Effector memory CD4-positive, alpha-beta T cell (primary cell): Measurements from ENCODE around the gene IPO4.
"Not testable (repeated sequence)": the region's sequence is repeated elsewhere in the genome, so short reads cannot be mapped to it uniquely, and the experiment has no call there.

Source experiments
- DNase-seq, 3 donors: peaks; one replicate each; pipeline ENCODE4 v3.0.0-alpha.2; 2020
- H3K27ac ChIP-seq: 2 replicates; pipeline ENCODE4 v1.7.0; 2013; ENCODE audit warnings: mild to moderate bottlenecking, low read length, moderate library complexity; ENCODE audit not compliant: insufficient read depth, poor library complexity, severe bottlenecking
- H3K27me3 ChIP-seq: replicated peaks from 2 replicates; pipeline ENCODE4 v1.7.0; 2013; ENCODE audit warnings: mild to moderate bottlenecking, low read length; ENCODE audit not compliant: insufficient read depth, control insufficient read depth, poor library complexity, severe bottlenecking
- H3K36me3 ChIP-seq: 2 replicates; pipeline ENCODE4 v1.7.0; 2013; ENCODE audit warnings: mild to moderate bottlenecking, low read length, moderate library complexity; ENCODE audit not compliant: control insufficient read depth, insufficient read depth
- H3K4me1 ChIP-seq: 2 replicates; pipeline ENCODE4 v1.7.0; 2013; ENCODE audit warnings: low read length, mild to moderate bottlenecking; ENCODE audit not compliant: control insufficient read depth, insufficient read depth, poor library complexity, severe bottlenecking
- H3K4me3 ChIP-seq: 2 replicates; pipeline ENCODE4 v1.7.0; 2013; ENCODE audit warnings: low read length, low read depth, mild to moderate bottlenecking; ENCODE audit not compliant: insufficient read depth, poor library complexity, severe bottlenecking
- H3K9me3 ChIP-seq: 2 replicates; pipeline ENCODE4 v1.7.0; 2013; ENCODE audit warnings: mild to moderate bottlenecking, low read length, moderate library complexity; ENCODE audit not compliant: control insufficient read depth

Gene IPO4

DNA sequence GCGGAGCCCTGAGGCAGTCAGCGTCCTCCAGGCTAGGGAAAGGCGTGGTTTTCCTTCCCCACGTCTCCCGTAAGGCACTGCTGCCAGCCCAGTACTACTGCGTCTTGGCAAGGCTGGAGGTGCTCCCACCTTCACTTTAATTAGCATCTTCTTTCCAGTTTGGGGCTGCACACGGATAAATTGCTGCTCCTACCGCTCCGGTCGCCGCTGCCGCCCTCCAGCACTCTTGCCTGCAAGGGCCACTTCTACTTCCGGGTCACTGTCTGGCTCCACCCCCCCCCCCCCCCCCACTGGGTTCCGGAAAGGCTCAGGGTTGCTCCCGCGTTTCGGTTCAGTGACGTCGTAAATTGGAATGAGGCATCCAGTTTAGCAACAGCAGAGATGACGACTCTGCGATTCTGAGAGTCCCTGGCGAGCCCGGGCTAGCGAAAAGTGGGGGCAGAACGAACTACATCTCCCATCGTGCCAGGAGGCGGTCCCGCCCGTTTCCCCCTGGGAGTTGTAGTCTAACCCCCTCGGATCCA, 43.6 kb upstream of the IPO4 start, which contains the start of gene NEDD8:
NEDD8 (minus strand) TSS at position 247 of the 524 bp plus-strand sequence; CDS start at position 147, 100 bp downstream.
- no peaks in the 10 kb centered on the region for H3K27me3 ChIP-seq
- H3K9me3 ChIP-seq: no peaks in the 10 kb centered on the region
- H3K4me3 ChIP-seq: peak within 1 kb of the TSS; percentile 98
- H3K36me3 ChIP-seq: peaks cover 17% of the 10 kb centered on the region
- peak within 1 kb of the TSS; percentile 83 for H3K27ac ChIP-seq
- peak; percentile 78 to 85 (median 84) for DNase-seq
- H3K4me1 ChIP-seq: peaks cover 28% of the 10 kb centered on the region

DNA sequence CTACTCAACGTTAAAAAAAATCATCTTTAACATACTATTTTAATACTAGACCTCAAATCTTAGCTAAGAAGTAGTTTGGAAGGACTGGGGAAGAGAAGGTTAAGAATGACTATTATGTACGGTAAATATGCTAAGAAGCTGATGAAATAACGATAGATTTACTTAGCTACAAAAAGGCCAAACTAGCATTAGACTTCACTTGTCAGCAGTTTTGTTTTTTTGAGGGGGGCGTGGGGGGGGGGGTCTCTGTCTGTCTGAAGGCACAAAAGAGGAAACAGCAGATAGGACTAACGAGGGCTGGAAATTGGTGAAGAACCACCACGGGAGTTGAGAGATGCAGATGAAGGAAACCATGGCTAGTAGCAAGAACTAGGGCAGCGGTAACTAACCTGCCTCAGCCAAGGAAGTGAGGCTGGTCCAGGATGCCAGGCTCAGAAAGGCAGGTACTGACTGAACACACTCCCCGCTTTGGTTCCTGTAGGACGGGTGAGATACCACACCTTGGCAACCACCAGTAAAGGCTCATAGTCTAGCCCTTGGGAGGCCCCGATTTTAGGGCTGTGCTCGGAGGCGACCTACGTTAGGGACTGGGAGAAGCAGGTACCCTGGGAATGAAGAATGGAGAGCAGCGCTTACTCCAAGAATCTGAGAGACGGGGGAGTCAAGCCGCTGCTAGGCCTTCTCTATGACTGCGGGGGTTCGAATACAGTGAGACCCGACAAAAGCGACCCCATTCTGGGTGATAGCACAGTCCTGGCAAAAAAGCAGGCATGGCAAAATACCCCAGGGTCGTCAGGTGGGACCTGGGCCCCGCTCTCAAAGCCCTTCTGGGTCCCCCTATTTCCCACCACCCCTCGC, 42.9 kb upstream of the IPO4 start:
- Histone ChIP-seq H3K4me3 (peak overlapping the region; percentile 98), H3K9me3 (no peaks in the 10 kb centered on the region), H3K36me3 (peaks cover 10% of the 10 kb centered on the region), H3K4me1 (peaks cover 28% of the 10 kb centered on the region), H3K27me3 (no peaks in the 10 kb centered on the region), H3K27ac (peak overlapping the region; percentile 83)
- DNase-seq: peak in 2 of 3 donors; percentile 9 to 11

DNA sequence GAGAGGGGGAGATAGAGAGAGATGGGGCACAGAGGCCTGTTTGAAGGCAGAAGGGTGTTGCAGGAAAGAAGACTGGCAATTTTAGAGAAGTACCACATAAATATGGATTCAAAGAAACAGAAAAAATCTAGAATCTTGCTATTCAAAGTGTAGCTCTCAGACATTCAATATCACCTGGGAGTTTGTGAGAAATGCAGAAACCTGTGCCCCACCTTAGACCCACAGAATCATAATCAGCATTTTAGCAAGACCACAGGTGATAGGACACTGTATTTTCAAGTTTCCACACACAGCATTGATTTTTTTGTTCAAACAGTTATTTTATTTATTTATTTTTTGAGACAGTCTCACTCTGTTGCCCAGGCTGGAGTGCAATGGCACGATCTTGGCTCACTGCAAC, 40.3 kb upstream of the IPO4 start:
- no peaks in the 10 kb centered on the region for H3K27me3 ChIP-seq
- H3K4me1 ChIP-seq: peaks cover 22% of the 10 kb centered on the region
- no peak overlapping the region for H3K27ac ChIP-seq

DNA sequence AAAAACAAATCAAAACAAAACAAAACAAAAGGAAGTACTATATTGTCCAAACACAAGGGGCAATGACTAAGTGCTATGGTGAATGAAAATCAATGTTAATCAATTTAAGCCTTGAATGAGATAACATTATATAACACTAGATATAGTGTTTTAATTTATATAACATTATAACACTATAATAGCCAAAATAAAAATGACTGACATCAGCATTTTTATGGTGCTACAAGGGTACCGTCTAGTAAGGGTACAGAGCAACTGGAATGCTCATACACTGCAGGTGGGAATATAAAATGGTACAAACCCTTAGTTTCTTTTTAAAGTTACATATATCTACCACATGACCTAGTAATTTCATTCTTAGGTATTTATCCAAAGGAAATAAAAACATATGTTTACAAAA, 37.9 kb upstream of the IPO4 start:
- DNase-seq: no peak
- H3K4me1 ChIP-seq: peaks cover 6% of the 10 kb centered on the region
- no peak overlapping the region for H3K27ac ChIP-seq
- H3K27me3 ChIP-seq: no peaks in the 10 kb centered on the region
- no peaks in the 10 kb centered on the region for H3K36me3 ChIP-seq
- no peaks in the 10 kb centered on the region for H3K9me3 ChIP-seq
- H3K4me3 ChIP-seq: no peak overlapping the region

More for the DNA sequence above, 40.3 kb upstream of the IPO4 start:
- Histone ChIP-seq H3K36me3 (no peaks in the 10 kb centered on the region), H3K9me3 (no peaks in the 10 kb centered on the region), H3K4me3 (no peak overlapping the region)
- DNase-seq: no peak

DNA sequence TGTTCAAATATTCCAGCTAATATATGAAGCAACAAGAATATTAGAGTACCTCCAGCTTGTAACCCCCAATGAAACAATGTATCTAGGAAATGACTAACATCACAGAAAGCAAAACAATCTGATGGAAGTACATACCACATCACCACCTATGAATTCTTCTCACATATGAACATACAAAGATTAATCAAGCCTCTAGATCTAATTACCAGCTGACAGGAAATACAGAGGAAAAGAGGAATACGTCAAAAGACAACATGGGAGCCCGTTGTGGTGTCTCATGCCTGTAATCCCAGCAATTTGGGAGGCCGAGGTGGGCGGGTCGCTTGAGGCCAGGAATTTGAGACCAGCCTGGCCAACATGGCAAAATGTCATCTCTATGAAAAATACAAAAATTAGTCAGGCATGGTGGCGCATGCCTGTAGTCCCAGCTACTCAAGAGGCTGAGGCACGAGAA, 36.0 kb upstream of the IPO4 start:
- Histone ChIP-seq H3K27me3 (no peaks in the 10 kb centered on the region), H3K4me3 (no peak overlapping the region), H3K9me3 (no peaks in the 10 kb centered on the region), H3K36me3 (no peaks in the 10 kb centered on the region), H3K4me1 (no peaks in the 10 kb centered on the region), H3K27ac (no peak overlapping the region)
- no peak for DNase-seq

DNA sequence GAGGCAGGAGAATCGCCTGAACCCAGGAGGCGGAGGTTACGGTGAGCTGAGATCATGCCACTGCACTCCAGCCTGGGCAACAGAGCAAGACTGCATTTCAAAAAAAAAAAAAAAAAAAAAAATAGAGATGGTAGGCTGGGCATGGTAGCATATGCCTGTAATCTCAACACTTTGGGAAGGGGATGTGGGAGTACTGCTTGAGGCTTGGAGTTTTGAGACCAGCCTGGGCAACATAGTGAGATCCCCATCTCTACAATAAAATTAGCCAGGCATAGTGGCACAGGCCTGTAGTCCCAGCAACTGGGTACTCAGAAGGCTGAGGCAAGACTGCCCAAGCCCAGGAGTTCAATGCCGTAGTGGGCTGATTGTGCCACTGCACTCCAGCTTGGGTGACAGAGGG, 34.4 kb upstream of the IPO4 start:
- not testable (repeated sequence) for H3K4me3 ChIP-seq, H3K9me3 ChIP-seq, H3K4me1 ChIP-seq, H3K27ac ChIP-seq, H3K27me3 ChIP-seq, DNase-seq, H3K36me3 ChIP-seq

DNA sequence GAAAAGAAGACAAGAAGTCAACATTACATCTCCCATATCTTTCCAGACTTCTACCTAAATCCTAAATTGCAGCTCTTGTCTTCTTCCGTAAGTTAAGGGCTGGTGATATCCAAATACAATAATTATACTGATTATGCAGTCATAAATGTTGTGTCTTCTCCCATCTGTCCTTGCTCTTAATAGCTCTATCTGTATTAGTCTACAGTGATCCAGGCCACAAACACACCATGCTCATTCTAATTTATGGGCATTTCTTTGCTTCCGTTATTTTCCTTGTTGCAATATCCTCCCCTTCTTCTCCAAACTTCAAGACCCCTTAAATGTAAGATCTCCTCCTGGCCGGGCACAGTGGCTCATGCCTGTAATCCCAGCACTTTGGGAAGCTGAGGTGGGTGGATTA, 30.9 kb upstream of the IPO4 start:
- Histone ChIP-seq H3K4me3 (no peak overlapping the region), H3K4me1 (peaks cover 16% of the 10 kb centered on the region), H3K27ac (no peak overlapping the region), H3K9me3 (no peaks in the 10 kb centered on the region), H3K27me3 (no peaks in the 10 kb centered on the region), H3K36me3 (peaks cover 7% of the 10 kb centered on the region)
- no peak for DNase-seq

DNA sequence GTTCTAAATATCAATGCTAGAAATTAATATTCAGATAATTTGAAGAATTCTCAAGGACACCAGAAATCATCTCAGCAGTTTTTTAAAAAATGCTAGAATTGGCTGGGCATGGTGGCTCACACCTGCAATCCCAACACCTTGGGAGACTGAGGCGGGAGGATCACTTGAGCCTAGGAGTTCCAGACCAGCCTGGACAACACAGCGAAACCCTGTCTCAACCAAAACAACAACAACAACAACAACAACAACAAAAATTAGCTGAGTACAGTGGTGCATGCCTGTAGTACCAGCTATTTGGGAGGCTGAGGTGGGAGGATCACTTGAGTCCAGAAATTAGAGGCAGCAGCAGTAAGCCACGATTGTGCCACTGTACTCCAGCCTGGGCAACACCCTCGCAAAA, 30.5 kb upstream of the IPO4 start:
- no peak overlapping the region for H3K4me3 ChIP-seq
- H3K9me3 ChIP-seq: no peaks in the 10 kb centered on the region
- peaks cover 7% of the 10 kb centered on the region for H3K36me3 ChIP-seq
- H3K4me1 ChIP-seq: peaks cover 21% of the 10 kb centered on the region
- no peak for DNase-seq
- no peak overlapping the region for H3K27ac ChIP-seq
- no peaks in the 10 kb centered on the region for H3K27me3 ChIP-seq

DNA sequence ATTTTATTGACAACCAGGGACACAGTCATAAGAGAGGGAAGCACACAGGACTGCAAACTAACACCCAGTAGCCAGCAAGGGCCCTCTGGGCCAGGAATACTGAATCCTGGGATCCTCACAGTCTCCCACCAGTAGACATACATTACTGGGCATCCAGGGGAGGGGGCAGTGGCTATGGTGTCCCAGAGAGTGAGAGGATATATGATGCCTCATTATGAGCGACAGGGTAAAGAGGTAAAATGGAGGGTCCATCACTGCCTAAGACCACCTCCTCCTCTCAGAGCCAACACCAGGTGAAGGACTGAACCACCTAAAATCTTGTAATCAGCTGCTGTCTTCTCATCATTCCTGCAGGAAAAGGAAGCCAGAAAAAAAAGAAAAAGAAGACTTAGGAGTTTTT, 28.3 kb upstream of the IPO4 start:
- not testable (repeated sequence) for H3K36me3 ChIP-seq, H3K27me3 ChIP-seq, H3K9me3 ChIP-seq, DNase-seq, H3K4me3 ChIP-seq
- Histone ChIP-seq H3K4me1 (peaks cover 27% of the 10 kb centered on the region), H3K27ac (peak overlapping the region; percentile 89)

DNA sequence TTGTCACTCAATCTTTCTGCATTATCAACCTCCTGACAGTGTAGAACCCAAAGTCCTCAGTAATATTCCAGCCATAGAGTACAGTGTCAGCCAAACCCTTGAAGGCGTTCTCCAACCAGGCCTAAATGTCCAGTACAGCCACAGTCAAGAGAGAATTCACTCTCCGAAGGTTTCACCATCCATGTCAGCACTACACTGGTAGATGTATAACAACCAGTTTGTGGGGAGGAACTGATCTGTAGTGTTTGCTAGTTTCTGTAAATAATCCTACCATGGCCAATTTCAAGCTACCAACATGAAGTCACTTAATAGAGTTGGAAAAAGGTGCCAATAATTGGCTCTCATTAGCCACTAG, 27.7 kb upstream of the IPO4 start:
- H3K4me1 ChIP-seq: peaks cover 27% of the 10 kb centered on the region
- no peaks in the 10 kb centered on the region for H3K9me3 ChIP-seq
- peak overlapping the region; percentile 89 for H3K27ac ChIP-seq
- no peaks in the 10 kb centered on the region for H3K27me3 ChIP-seq
- peaks cover 10% of the 10 kb centered on the region for H3K36me3 ChIP-seq
- DNase-seq: no peak
- H3K4me3 ChIP-seq: no peak overlapping the region
